ENCODE measurements around the gene UBE2J1. TPM values are rescaled to one million over a fixed set of nuclear protein-coding genes. Genes with fewer than 3 reads are reported as not detected.

The UBE2J1 gene
- total and polyA plus RNA-seq, 10 of the 15 experiments (the other 5 are each of a cell fraction or from before 2014, with no cell fraction given): 48.7 to 131 (median 90.0) TPM

DNA sequence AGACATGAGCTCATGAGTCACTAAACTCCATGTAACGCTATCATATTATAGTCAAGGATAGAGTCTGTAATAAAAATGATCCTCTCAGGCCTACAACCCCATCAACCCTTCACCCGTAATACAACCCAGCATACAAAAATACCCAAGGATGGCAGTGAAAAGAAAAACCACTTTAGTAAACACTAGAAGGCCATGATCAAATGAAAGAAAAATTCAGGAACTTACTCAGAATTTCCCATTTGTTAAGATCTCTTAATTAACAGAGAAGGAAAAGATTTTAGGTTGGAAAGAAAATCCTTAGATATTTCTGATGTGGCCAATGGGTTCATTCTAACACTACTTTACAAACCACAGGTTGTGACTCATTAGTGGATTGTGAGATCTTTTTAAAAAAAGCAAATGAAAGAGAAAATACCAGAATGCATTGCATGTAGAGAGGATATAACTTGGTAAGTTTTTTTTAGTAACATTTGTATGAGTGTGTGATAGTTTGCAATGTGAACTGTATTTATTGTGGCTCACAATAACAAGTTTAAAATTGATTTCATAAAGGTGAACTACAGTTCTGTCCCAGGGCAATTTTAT lies 8.0 kb upstream of the UBE2J1 start (continued):
- TF ChIP-seq, protein P1, sequence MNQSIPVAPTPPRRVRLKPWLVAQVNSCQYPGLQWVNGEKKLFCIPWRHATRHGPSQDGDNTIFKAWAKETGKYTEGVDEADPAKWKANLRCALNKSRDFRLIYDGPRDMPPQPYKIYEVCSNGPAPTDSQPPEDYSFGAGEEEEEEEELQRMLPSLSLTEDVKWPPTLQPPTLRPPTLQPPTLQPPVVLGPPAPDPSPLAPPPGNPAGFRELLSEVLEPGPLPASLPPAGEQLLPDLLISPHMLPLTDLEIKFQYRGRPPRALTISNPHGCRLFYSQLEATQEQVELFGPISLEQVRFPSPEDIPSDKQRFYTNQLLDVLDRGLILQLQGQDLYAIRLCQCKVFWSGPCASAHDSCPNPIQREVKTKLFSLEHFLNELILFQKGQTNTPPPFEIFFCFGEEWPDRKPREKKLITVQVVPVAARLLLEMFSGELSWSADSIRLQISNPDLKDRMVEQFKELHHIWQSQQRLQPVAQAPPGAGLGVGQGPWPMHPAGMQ (IDR thresholded peaks at IDR 0.05; ENCODE audit: borderline replicate concordance): no peak
- TF ChIP-seq GABPA (IDR thresholded peaks at IDR 0.05; ENCODE audit: low read depth) (0 out of 2 replicates have a peak, but pooled peaks have one; percentile 28), SUPT20H (IDR thresholded peaks at IDR 0.05; ENCODE audit: borderline replicate concordance, control insufficient read depth, low read depth, low read length) (no peak), HDGF (IDR thresholded peaks at IDR 0.05) (no peak), TCF7 (IDR thresholded peaks at IDR 0.05; ENCODE audit: borderline replicate concordance) (peak; percentile 44; the same call in 1 of the 2 replicates), ZNF384 (IDR thresholded peaks at IDR 0.05; ENCODE audit: borderline replicate concordance, low read depth, low read length) (peak; percentile 84), SMAD5 (IDR thresholded peaks at IDR 0.05; ENCODE audit: low read depth) (no peak), WRNIP1 (IDR thresholded peaks at IDR 0.05; ENCODE audit: borderline replicate concordance, low read depth, low read length) (no peak), JUND (IDR thresholded peaks at IDR 0.05; ENCODE audit: low read depth, low read length) (no peak), RAD51 (IDR thresholded peaks at IDR 0.05) (no peak; the same call in 1 of the 2 replicates), FOXM1 (IDR thresholded peaks at IDR 0.05; ENCODE audit: low read depth, low read length) (peak; percentile 75; the same call in 1 of the 2 replicates)
- TF ChIP-seq, protein P2, sequence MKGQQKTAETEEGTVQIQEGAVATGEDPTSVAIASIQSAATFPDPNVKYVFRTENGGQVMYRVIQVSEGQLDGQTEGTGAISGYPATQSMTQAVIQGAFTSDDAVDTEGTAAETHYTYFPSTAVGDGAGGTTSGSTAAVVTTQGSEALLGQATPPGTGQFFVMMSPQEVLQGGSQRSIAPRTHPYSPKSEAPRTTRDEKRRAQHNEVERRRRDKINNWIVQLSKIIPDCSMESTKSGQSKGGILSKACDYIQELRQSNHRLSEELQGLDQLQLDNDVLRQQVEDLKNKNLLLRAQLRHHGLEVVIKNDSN (IDR thresholded peaks at IDR 0.05; ENCODE audit: borderline replicate concordance, extremely low read length, insufficient read depth, low read depth, low read length): no peak
- TF ChIP-seq, protein P3, sequence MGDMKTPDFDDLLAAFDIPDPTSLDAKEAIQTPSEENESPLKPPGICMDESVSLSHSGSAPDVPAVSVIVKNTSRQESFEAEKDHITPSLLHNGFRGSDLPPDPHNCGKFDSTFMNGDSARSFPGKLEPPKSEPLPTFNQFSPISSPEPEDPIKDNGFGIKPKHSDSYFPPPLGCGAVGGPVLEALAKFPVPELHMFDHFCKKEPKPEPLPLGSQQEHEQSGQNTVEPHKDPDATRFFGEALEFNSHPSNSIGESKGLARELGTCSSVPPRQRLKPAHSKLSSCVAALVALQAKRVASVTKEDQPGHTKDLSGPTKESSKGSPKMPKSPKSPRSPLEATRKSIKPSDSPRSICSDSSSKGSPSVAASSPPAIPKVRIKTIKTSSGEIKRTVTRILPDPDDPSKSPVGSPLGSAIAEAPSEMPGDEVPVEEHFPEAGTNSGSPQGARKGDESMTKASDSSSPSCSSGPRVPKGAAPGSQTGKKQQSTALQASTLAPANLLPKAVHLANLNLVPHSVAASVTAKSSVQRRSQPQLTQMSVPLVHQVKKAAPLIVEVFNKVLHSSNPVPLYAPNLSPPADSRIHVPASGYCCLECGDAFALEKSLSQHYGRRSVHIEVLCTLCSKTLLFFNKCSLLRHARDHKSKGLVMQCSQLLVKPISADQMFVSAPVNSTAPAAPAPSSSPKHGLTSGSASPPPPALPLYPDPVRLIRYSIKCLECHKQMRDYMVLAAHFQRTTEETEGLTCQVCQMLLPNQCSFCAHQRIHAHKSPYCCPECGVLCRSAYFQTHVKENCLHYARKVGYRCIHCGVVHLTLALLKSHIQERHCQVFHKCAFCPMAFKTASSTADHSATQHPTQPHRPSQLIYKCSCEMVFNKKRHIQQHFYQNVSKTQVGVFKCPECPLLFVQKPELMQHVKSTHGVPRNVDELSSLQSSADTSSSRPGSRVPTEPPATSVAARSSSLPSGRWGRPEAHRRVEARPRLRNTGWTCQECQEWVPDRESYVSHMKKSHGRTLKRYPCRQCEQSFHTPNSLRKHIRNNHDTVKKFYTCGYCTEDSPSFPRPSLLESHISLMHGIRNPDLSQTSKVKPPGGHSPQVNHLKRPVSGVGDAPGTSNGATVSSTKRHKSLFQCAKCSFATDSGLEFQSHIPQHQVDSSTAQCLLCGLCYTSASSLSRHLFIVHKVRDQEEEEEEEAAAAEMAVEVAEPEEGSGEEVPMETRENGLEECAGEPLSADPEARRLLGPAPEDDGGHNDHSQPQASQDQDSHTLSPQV (IDR thresholded peaks at IDR 0.05): peak; percentile 86; the same call in 1 of the 2 replicates
- TF ChIP-seq, protein P4, sequence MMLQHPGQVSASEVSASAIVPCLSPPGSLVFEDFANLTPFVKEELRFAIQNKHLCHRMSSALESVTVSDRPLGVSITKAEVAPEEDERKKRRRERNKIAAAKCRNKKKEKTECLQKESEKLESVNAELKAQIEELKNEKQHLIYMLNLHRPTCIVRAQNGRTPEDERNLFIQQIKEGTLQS (IDR thresholded peaks at IDR 0.05; ENCODE audit: borderline replicate concordance, extremely low read depth, low read depth, low read length): no peak
- TF ChIP-seq, protein P5, sequence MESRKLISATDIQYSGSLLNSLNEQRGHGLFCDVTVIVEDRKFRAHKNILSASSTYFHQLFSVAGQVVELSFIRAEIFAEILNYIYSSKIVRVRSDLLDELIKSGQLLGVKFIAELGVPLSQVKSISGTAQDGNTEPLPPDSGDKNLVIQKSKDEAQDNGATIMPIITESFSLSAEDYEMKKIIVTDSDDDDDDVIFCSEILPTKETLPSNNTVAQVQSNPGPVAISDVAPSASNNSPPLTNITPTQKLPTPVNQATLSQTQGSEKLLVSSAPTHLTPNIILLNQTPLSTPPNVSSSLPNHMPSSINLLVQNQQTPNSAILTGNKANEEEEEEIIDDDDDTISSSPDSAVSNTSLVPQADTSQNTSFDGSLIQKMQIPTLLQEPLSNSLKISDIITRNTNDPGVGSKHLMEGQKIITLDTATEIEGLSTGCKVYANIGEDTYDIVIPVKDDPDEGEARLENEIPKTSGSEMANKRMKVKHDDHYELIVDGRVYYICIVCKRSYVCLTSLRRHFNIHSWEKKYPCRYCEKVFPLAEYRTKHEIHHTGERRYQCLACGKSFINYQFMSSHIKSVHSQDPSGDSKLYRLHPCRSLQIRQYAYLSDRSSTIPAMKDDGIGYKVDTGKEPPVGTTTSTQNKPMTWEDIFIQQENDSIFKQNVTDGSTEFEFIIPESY (IDR thresholded peaks at IDR 0.05): no peak
- TF ChIP-seq, protein P6, sequence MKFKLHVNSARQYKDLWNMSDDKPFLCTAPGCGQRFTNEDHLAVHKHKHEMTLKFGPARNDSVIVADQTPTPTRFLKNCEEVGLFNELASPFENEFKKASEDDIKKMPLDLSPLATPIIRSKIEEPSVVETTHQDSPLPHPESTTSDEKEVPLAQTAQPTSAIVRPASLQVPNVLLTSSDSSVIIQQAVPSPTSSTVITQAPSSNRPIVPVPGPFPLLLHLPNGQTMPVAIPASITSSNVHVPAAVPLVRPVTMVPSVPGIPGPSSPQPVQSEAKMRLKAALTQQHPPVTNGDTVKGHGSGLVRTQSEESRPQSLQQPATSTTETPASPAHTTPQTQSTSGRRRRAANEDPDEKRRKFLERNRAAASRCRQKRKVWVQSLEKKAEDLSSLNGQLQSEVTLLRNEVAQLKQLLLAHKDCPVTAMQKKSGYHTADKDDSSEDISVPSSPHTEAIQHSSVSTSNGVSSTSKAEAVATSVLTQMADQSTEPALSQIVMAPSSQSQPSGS (IDR thresholded peaks at IDR 0.05; ENCODE audit: low read length): peak; percentile 81
